ENCODE data around the gene XAGE3.
"Not testable (repeated sequence)": the region's sequence is repeated elsewhere in the genome, so short reads cannot be mapped to it uniquely, and the experiment has no call there.

The XAGE3 gene

GRCh38 chrX:52867610-52868348, at the start of gene XAGE3:
XAGE3 (minus strand) TSS chrX:52868083; CDS start chrX:52867133, 950 bp downstream.
- DNase-seq (ENCODE audit: low spot score): no peak

GRCh38 chrX:52914704-52915103, 46.8 kb upstream of the XAGE3 start:
- DNase-seq (ENCODE audit: low spot score): not testable (repeated sequence)

- not testable (repeated sequence) for DNase-seq (ENCODE audit: low spot score)
These were observed 45.8 kb upstream of the XAGE3 start for GRCh38 chrX:52913681-52914080.

- not testable (repeated sequence) for DNase-seq (ENCODE audit: low spot score)
These were observed 41.6 kb upstream of the XAGE3 start for GRCh38 chrX:52909313-52909969.

GRCh38 chrX:52907900-52908299, 40.0 kb upstream of the XAGE3 start:
- DNase-seq (ENCODE audit: low spot score): not testable (repeated sequence)

GRCh38 chrX:52907137-52907536, 39.3 kb upstream of the XAGE3 start:
- not testable (repeated sequence) for DNase-seq (ENCODE audit: low spot score)

- DNase-seq (ENCODE audit: low spot score): not testable (repeated sequence)
These were observed 38.2 kb upstream of the XAGE3 start for GRCh38 chrX:52906072-52906471.

- not testable (repeated sequence) for DNase-seq (ENCODE audit: low spot score)
These were observed 37.6 kb upstream of the XAGE3 start for GRCh38 chrX:52905531-52905930.

- DNase-seq (ENCODE audit: low spot score): not testable (repeated sequence)
These were observed 29.2 kb upstream of the XAGE3 start, which contains the start of gene FAM156B for GRCh38 chrX:52896855-52897709. FAM156B (plus strand) TSS chrX:52897330; CDS start chrX:52907226, 9,896 bp downstream.

GRCh38 chrX:52896438-52896837, 28.6 kb upstream of the XAGE3 start:
- DNase-seq (ENCODE audit: low spot score): not testable (repeated sequence)

- not testable (repeated sequence) for DNase-seq (ENCODE audit: low spot score)
These were observed 20.2 kb upstream of the XAGE3 start for GRCh38 chrX:52888090-52888489.

GRCh38 chrX:52887459-52887858, 19.6 kb upstream of the XAGE3 start:
- not testable (repeated sequence) for DNase-seq (ENCODE audit: low spot score)

GRCh38 chrX:52876386-52876785, 8.5 kb upstream of the XAGE3 start:
- DNase-seq (ENCODE audit: low spot score): not testable (repeated sequence)

GRCh38 chrX:52875436-52875835, 7.6 kb upstream of the XAGE3 start:
- DNase-seq (ENCODE audit: low spot score): not testable (repeated sequence)

- DNase-seq (ENCODE audit: low spot score): no peak
These were observed 6.8 kb upstream of the XAGE3 start for GRCh38 chrX:52874661-52875060.

GRCh38 chrX:52873825-52874224, 5.9 kb upstream of the XAGE3 start:
- not testable (repeated sequence) for DNase-seq (ENCODE audit: low spot score)

- DNase-seq (ENCODE audit: low spot score): no peak
These were observed 2.2 kb upstream of the XAGE3 start for GRCh38 chrX:52870046-52870445.

- no peak for DNase-seq (ENCODE audit: low spot score)
These were observed 2.4 kb downstream of the XAGE3 start for GRCh38 chrX:52865343-52865998.

GRCh38 chrX:52856991-52857525, 10.8 kb downstream of the XAGE3 start:
- DNase-seq (ENCODE audit: low spot score): not testable (repeated sequence)

GRCh38 chrX:52852110-52852860, 15.6 kb downstream of the XAGE3 start:
- DNase-seq (ENCODE audit: low spot score): no peak

GRCh38 chrX:52843619-52844018, 24.3 kb downstream of the XAGE3 start:
- not testable (repeated sequence) for DNase-seq (ENCODE audit: low spot score)
